ENCODE measurements around the gene ST3GAL4.
"Not testable (repeated sequence)": the region's sequence is repeated elsewhere in the genome, so short reads cannot be mapped to it uniquely, and the experiment has no call there.

ST3GAL4 gene

DNA sequence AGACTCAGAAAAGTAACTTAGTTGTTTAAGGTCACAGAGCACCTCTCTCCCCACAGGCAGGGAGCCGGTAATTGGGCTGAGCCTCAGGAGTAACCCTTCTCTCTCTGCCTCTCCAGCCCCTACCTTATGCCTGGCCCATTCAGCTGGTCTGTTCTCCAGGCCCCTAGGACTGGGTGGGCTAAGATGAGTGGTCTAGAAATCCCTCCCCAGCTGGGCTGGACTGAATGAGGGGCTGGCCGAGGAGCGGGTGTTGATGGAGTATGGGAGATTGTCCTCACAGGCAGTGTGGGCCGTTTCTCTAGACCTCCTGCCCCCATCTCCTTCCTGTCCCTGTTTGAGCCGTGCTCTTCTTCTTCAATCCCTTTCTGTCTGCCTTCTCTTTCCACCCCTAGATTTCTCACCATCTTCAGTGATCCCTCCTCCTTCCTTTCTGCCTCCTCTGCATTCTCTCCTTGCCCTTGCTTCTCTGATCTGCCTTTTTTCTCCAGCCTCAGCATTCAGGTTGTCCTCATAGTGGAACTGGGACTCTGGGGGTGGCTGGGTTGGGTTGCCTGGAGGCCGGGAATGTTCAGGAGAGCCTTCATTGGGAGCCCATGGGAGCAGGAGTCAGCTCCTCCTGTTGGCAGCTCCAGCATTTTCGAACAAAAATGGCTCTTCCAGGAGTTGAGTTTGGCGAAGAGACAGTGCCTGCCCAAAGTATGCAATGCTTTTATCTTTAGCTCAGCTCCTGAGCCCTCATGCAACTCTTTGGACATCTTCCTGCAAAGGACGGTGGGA, 7.6 kb downstream of the ST3GAL4 start:
- no peak for FAIRE-seq
- no peak for DNase-seq (ENCODE audit: low spot score)

DNA sequence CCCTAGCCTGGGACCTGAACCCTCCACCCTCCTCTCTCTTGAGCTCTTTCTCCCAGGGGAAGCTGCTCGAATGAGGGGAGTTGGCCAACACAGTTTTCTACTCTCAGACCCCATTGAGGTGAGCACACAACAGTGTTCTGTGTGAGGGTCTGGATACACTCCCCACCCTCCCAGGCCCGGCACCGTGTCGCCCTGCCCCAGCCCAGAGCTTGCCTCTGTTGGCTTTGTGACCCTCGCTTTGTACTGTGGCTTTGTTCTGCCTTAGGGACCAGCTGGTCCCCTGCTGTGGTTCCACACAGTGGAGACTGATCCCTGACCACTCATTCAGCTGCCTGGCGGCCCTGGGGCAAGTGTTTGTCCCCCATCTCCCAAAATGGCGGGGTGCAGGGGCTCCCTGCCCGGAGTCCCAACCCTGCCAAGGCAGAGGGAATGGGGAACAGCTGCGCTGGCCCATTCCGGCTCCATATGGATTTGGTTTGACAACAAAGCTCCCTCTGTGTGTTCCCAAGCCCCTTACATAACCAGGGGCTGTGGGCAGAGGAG, 8.3 kb downstream of the ST3GAL4 start:
- FAIRE-seq, result no peak
- no peak for DNase-seq (ENCODE audit: low spot score)

DNA sequence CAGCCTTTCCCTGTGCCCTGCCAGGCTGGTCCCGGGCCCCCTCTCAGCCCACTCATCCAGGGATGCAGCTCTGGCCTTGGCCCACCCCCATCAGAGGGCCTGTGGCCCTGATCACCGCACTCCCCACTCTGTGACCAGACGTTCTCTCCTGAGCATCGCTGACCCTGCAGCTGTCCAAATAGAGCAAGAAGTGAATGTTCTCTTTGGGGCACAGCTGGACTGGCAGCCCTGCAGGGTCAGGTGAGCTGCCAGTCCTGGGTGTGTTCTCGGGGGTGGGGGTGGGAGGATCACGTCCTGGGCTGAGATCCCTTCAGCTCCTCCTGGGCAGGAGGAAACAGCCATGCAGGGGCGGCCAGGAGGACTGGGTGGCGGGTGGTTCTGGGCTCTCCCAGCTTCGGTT, 9.2 kb downstream of the ST3GAL4 start:
- FAIRE-seq; DNase-seq (ENCODE audit: low spot score): not testable (repeated sequence)

DNA sequence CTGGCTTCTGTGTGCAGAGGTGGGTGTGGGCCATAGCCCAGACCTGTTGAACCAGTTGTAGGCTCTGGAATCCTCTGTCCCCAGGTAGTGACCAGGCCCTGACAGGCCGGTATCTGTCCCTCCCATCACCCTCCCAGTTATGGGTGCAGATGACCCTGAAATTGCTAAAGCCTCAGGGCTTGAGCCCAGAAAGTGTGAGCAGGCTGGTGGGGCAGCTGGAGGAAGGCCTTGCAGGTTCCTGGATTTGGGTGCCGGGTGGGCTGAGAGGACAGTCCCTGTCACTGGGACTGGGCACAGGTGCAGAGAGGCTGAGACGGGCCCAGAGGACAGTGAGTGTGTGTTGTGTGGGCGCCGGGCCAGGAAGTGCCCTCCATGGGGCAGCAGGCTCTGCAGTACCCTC, 10.0 kb downstream of the ST3GAL4 start:
- FAIRE-seq; DNase-seq (ENCODE audit: low spot score): not testable (repeated sequence)

DNA sequence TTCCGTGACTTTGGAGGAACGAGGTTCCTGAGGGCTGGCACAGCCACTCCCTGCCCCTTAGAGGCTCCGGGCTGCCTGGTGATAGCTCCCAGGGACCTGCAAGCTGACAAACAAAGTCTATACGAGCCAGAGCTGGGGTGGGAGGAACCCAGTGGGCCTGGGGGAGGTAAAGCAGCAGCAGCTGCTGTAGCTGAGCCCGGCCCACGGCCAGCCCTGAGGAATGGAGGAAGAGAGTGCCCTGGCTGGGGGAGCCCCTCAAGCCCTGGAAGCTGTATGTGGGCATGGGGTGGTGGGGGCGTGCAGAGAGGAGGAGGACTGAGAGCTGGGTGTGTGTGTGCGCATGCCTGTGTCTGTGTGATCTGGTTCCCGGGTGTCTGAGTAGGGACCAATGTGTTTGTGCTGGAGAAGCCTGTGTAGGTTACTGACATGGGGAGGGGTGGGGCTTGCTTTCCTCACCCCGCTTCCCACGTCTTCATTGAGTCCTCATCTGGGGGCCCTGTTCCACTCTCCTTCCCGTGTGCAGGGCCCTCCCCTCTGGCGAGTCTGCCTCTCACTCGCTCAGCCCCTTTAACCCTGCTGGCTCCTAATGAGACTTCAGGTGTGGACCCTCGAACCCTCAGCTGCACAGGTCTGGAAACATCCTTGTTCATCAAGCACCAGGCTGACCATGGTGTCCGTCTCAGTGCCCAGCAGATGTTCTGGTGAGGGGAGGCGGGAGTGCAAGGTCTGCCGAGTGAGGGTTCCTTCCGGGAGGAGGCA, 10.8 kb downstream of the ST3GAL4 start:
- DNase-seq (ENCODE audit: low spot score), result no peak
- no peak for FAIRE-seq

DNA sequence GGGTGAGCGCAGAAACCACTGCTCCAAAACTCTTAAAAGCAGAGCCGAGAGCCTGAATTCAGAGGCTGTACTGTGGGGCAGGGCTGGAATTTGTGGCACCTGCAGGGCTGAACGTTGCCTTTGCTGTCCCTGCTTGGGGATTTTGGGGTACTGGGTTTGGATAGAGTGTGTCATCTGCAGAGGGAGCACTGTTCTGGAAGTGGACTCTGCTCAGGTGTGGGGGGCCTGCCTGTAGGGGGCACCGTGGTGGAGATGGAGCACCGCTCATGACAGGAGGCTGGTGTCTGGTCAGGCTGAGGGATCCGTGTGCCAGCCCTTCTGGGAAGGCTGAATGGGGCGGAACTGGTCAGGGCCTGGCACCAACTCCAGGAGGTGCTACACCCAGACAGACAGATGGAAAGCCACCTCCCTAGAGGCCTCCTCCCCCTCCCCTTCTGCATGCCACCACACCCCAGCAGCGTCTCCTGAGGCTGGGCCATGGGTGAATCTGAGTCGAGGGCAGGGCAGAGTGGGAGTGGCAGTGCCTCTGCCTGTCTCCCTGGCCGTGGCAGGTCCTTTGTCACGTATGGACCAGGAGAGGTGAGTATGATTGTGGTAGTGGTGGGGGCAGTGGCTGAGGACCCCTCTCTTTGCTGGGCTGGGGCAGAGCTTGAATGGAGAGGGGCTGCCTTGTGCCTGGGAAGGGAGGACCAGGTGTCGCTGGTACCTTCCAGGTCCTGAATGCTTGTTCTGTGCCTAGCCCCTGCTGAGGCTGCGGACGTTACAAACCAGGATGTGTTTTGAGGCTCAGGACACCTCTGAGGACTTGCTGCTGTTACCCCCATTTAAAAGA, 11.6 kb downstream of the ST3GAL4 start:
- DNase-seq (ENCODE audit: low spot score); FAIRE-seq: not testable (repeated sequence)

DNA sequence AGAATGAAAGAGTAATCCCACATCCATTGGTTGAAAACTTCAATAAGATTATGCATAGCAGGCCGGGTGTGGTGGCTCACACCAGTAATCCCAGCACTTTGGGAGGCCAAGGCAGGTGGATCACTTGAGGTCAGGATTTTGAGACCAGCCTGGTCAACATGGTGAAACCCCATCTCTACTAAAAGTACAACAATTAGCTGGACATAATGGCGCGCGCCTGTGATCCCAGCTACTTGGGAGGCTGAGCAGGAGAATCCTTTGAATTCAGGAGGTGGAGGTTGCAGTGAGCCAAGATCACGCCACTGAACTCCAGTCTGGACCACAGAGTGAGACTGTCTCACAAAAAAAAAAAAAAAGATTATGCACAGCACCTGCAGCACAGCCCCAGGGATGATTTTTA, 12.3 kb downstream of the ST3GAL4 start:
- FAIRE-seq; DNase-seq (ENCODE audit: low spot score): not testable (repeated sequence)

DNA sequence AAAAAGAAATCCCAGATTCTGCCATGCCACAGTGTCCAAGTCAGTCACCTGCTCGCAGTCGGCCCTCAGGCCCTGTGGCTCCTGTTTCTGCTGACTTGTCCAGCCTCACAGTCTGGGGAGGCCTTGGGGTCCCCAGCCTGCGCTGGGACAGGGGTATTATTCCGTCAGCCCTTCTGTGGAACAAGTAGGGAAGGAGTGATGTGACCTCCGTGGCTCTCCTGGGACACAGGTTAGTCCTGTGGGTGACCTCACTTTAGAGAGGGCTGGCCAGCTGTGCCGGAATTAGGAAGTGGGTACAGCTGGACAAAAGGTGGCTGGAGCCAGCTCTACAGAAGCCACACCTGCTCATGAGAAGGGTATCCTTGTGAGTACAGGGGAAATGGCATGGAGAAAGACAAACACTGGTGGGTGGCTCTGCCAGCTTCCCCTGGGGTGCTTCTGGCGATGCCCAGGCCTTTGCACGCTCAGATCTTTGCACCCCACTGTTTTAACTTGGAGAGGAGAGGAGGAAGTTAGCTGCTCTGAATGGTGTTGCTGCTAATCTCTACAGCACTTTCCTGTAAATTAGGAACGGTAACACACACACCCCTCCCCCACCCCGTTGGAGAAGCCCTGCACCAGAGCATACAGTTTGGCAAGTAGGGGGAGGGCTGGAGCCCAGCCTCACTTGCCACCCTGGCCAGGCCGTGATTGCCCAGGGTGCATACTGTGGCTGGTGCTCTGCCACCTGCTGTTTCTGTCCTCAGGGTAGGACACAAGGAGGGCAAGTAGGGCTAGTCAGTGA, 13.0 kb downstream of the ST3GAL4 start:
- not testable (repeated sequence) for DNase-seq (ENCODE audit: low spot score); FAIRE-seq

DNA sequence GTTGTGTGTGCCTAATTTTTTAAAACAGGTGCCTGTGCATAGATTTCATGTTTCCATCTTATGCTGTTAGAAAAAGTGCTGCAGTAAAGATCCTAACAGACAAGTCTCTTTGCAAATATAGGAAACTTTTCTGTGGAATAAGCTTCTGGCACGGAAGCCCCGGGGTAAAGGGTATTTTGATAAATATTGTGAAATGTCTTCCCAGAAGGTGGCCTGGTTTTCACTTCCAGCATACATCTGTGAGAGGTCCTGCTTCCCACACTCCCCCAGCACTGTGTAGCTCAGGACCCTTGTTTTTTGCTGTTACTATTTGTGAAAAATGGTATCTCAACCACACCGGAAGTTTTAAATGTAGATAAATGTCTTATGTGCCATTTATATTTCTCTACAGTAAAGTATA, 14.5 kb downstream of the ST3GAL4 start:
- no peak for DNase-seq (ENCODE audit: low spot score)
- FAIRE-seq, result no peak

DNA sequence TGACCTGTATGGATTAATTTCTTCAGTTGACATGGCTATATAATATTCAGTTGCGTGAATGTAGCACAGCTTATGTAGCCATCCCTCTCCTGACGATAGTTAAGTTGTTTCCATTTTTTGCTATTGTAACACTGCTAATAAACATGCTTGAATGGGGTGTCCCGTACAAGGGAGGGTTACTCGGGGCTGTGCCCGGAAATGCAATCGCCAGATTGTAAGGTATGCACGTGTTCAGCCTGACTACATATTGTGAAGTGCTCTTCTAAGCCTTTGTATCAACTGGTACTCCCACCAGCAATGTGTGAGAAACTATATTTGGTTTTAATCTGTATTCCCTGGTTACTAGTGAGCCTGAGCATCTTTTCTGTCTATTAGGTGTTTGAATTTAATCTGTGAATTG, 16.1 kb downstream of the ST3GAL4 start:
- FAIRE-seq, result no peak
- no peak for DNase-seq (ENCODE audit: low spot score)

DNA sequence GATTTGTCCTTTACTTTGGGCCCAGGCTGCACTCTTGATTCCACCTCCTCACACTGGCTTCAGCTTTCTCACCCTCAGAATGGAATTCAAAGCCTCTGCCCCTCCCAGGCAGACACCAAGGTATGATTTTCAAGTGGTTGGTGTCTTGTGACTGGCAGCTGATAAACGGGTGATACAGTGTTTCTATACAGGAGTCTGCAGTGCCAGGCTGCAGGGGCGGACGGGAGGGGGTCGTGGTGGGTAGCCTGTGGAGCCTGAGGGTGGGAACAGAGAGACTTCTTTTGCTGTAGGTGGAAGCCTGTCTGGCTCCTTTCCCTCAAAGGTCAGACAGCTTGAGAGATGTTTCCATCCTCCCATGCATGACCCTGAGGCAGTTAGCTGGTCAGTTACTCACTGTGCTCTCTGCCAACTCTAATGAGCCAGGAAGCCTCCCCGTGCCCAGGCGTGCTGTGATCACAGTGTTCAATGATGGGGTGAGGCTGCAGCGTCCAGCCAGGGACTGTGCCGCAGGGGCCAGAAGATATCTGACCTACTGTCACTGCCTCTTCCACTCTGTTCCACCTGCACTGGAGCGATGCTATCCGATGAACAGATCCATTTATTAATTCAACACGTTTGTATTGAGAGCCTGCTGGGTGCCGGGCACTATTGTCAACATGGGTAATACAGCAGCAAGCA, 18.0 kb downstream of the ST3GAL4 start:
- not testable (repeated sequence) for DNase-seq (ENCODE audit: low spot score); FAIRE-seq

DNA sequence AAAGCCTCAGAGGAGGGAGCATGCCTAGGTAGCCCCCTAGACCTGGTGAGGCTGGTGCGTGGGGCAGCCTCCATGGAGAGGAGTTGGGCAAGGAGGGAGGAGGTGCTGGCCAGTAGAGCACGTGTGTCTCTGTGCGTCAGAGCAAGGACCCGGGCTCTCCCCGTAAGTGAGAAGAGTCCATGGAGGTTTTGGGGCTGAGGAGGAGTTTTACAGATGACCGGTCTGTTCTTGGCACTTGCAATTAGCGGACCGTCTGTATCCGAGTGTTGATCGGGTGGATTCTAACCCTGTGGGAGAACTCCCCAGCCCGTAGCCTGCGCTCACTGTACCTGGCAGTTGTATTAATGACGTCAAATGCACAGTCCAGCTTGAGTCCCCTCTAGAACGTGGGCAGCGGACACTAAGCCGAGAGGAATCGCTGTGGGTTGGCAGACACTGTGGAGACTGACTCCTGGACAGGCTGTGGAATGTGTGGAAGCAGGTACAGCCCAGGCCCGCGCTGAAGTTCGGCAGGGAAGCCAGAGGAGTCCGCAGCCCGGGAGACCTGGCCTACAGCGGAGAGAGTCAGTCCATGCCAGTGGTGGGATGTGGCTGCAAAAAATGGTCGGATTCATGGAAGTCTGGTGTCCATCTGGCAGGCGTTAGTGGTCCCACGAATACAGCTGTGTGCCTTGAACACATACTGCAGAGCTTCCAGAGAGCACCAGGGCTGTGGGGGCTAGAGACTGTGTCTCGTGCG, 19.2 kb downstream of the ST3GAL4 start:
- not testable (repeated sequence) for DNase-seq (ENCODE audit: low spot score); FAIRE-seq

DNA sequence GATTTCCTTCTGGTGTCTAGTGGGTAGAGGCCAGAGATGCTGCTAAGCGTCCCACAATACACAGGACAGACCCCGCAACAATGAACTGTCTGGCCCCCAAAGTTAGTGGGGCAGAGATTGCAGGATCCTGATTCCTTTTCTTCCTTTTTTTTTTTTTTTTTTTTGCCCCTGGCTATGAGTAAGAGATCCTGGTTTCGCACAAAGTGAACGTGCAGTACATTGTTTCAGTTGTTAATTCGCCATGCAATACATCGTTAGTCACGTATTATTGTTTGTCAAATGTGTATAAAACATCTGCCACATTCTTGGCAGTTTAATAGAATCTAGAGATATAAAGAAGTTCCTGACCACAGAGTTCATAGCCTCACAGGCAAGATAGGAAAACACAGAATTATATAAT, 20.2 kb downstream of the ST3GAL4 start:
- DNase-seq (ENCODE audit: low spot score) (no peak), FAIRE-seq (no peak)

DNA sequence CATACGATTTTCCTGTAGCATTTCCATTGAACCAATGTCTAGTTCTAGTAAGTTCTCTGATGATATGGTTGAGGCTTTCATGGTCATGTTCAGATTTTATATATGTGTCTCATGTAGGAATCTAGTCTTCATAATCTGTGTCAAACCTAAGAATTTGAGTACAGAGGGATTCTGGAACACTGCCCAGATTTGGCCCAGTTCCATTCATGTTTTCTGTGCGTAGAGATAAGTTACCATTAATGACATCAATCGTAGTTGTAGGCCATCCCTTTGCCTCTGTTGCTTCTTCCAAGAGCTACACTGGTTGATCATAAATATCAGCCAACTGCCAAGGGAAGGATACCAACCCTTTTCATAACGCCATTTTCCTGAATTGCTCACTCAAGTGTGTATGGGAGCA, 23.3 kb downstream of the ST3GAL4 start:
- FAIRE-seq, result no peak
- DNase-seq (ENCODE audit: low spot score), result no peak

DNA sequence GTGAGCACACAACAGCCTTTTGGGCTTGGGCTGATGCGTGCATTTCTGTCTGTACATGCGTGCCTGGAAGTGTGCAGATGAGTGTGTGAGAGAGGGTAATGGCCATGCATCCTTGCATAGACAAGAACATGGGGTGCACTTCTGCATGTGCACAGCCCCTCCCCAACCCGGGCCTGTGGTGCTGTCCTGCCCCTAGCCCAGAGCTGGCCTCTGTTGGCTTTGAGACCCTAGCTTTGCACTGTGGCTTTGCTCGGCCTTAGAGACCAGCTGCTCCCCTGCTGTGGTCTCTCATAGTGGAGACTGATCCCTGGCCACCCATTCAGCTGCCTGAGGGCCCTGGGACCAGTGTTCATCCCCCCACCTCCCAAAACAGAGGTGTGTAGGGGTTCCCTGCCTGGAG, 25.4 kb downstream of the ST3GAL4 start:
- FAIRE-seq (no peak), DNase-seq (ENCODE audit: low spot score) (no peak)

DNA sequence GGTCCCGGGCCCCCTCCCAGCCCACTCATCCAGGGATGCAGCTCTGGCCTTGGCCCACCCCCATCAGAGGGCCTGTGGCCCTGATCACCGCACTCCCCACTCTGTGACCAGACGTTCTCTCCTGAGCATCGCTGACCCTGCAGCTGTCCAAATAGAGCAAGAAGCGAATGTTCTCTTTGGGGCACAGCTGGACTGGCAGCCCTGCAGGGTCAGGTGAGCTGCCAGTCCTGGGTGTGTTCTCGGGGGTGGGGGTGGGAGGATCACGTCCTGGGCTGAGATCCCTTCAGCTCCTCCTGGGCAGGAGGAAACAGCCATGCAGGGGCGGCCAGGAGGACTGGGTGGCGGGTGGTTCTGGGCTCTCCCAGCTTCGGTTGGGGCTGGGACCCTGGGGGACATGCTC, 26.5 kb downstream of the ST3GAL4 start:
- FAIRE-seq; DNase-seq (ENCODE audit: low spot score): not testable (repeated sequence)

DNA sequence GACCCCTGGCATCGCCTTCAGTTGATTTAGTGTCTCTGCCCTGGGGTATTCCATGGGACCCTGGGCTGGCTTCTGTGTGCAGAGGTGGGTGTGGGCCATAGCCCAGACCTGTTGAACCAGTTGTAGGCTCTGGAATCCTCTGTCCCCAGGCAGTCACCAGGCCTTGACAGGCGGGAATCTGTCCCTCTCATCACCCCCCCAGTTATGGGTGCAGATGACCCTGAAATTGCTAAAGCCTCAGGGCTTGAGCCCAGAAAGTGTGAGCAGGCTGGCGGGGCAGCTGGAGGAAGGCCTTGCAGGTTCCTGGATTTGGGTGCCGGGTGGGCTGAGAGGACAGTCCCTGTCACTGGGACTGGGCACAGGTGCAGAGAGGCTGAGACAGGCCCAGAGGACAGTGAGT, 27.2 kb downstream of the ST3GAL4 start:
- DNase-seq (ENCODE audit: low spot score); FAIRE-seq: not testable (repeated sequence)

DNA sequence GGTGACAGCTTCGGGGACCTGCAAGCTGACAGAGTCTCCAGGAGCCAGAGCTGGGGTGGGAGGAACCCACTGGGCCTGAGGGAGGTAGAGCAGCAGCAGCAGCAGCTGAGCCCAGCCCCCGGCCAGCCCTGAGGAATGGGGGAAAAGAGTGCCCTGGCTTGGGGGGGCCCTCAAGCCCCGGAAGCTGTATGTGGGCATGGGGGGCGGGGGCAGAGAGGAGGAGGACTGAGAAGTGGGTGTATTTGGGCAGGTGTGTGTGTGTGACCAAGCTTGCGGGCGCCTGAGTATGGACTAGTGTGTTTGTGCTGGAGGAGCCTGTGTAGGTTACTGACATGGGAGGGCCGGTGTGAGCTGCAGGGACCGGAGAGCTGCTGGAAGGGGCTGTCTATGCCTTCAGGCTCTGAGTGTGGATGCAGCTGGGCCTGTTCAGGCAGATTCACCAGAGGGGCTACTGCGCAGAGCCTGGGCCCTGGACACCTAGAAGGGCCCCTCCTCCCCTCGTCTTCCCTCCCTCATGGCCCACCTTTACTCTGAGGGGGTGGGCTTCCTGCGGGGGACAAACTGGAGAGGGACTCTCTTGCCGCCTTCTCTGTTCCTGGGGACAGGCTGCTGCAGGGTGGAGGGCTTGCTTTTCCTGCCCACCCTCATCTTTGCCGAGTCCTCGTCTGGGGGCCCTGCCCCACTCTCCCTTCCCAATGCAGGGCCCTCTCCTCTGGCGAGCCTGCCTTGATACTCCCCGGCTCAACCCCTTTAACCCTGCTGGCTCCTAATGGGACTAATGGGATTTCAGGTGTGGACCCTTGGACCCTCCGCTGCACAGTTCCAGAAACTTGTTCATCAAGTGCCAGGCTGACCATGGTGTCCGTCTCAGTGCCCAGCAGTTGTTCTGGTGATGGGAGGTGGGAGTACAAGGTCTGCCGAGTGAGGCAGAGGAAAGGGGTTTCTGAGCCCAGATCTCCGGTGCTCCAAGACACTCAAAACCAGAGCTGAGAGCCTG, 28.2 kb downstream of the ST3GAL4 start:
- DNase-seq (ENCODE audit: low spot score), result no peak
- no peak for FAIRE-seq

Measured in urothelium cell line (cell line).